ENCODE results near the gene ASIC3. TPM values are rescaled to one million over a fixed set of nuclear protein-coding genes. Genes with fewer than 3 reads are reported as not detected.

ASIC3 gene
- total RNA-seq = 1 to 10 TPM; 3.9 to 5.3 TPM

DNA sequence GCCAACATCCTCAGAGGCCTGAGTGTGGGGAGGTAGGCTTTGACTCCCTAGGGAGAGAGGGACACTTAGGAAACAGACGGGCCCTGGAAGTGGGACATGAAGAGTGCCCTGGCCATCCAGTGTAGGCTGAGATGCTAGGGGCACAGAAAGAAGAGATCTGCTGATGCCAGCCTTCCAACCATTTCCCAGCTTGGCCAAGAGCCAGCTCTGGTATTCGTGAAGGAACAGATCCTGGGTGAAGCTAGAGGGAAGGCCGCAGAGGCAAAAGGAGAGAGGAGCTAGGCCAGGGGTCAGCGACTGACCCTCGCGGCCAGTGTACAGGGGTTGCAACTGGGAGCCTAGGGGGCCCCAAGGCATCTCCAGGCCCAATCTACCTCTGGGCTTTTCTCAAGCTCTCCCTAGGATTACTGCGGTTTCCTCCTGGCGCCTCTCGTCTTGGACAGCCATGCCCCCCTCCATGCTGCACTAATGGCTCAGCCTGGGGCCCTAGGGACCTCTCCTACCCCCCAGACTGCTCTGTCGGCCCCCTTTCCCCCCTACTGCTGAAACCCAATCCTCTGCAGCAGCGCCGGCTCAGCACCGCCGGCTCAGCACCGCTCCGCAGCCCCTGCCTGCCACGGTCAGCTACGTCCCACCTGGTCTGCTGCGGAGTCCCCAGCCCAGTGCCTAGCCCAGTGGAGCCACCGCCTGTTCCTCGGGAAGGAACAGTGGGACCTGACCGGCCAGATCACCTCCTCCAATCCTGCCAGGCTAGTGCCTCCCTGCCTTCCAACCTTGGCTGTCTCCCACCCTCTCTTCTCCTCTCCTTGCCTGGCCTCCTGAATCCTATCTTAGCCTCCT, at the start of gene ASIC3:
TSS of gene ASIC3 (plus strand) at position 556 of the 840 bp plus-strand sequence. CDS start 355 bp downstream, outside the sequence.
- Mint-ChIP-seq H3K27me3 (peaks cover 9% of the 10 kb centered on the region), H3K4me3 (no peak within 1 kb of the TSS), H3K9me3 (ENCODE audit: low read depth) (no peaks in the 10 kb centered on the region), H3K27ac (no peak within 1 kb of the TSS), H3K36me3 (no peaks in the 10 kb centered on the region), H3K4me1 (peaks cover 8% of the 10 kb centered on the region)
- ATAC-seq = no peak
- CTCF ChIA-PET = no interaction called here
- DNase-seq = no peak

DNA sequence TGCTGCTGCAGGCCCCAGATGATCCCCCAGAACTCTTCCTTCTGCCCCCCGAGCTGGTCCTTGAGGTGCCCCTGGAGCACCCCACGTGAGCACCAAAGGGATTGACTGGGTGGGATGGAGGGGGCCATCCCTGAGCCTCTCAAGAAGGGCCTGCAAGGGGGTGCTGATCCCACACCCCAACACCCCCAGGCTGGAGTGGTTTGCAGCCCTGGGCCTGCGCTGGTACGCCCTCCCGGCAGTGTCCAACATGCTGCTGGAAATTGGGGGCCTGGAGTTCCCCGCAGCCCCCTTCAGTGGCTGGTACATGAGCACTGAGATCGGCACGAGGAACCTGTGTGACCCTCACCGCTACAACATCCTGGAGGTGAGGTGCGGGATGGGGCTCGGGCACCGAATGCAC, 49.3 kb upstream of the ASIC3 start:
- Mint-ChIP-seq H3K36me3 (no peaks in the 10 kb centered on the region), H3K27me3 (no peaks in the 10 kb centered on the region), H3K9me3 (ENCODE audit: low read depth) (no peaks in the 10 kb centered on the region), H3K27ac (no peak overlapping the region), H3K4me1 (peaks cover 4% of the 10 kb centered on the region), H3K4me3 (no peak overlapping the region)
- CTCF ChIA-PET = interaction anchor here (1.0 to 2.0 kb wide), 3 partner anchors 9 to 111 kb away, joined by 3 to 5 read pairs (median 3); no protein-coding TSS in a partner anchor
- DNase-seq = no peak
- ATAC-seq = no peak

DNA sequence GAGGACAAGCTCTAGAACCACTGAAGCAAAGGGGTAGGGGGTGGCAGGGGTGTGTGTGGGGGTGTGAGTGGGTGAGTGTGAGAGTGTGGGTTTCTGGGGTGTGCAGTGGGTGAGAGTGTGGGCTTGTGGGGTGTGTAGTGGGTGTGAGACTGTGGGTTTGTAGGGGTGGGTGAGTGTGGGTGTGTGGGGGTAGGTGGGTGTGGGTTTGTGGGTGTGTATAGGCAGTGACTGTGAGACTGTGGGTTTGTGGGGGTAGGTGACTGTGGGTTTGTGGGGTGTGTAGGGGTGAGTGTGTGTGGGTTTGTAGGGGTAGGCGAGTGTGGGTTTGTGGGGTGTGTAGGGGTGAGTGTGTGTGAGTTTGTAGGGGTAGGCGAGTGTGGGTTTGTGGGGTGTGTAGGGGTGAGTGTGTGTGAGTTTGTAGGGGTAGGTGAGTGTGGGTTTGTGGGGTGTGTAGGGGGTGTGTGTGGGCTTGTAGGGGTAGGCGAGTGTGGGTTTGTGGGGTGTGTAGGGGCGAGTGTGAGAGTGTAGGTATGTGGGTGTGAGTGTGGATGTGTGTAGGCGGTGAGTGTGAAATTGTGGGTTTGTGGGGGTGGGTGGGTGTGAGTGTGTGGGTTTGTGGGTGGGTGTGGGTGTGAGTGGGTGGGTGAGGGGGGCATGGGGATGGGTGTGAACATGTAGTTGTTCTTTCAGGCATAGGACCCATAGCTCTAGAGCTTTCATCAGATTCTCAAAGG, 48.7 kb upstream of the ASIC3 start:
- H3K27ac Mint-ChIP-seq = no peak overlapping the region
- no peaks in the 10 kb centered on the region for H3K27me3 Mint-ChIP-seq
- no peak overlapping the region for H3K4me3 Mint-ChIP-seq
- no peaks in the 10 kb centered on the region for H3K9me3 Mint-ChIP-seq (ENCODE audit: low read depth)
- ATAC-seq (no peak), DNase-seq (no peak)
- peaks cover 2% of the 10 kb centered on the region for H3K4me1 Mint-ChIP-seq
- H3K36me3 Mint-ChIP-seq = no peaks in the 10 kb centered on the region
- CTCF ChIA-PET = interaction anchor here (1.0 to 2.0 kb wide), 3 partner anchors 8 to 37 kb away, joined by 3 to 5 read pairs (median 3); no protein-coding TSS in a partner anchor

DNA sequence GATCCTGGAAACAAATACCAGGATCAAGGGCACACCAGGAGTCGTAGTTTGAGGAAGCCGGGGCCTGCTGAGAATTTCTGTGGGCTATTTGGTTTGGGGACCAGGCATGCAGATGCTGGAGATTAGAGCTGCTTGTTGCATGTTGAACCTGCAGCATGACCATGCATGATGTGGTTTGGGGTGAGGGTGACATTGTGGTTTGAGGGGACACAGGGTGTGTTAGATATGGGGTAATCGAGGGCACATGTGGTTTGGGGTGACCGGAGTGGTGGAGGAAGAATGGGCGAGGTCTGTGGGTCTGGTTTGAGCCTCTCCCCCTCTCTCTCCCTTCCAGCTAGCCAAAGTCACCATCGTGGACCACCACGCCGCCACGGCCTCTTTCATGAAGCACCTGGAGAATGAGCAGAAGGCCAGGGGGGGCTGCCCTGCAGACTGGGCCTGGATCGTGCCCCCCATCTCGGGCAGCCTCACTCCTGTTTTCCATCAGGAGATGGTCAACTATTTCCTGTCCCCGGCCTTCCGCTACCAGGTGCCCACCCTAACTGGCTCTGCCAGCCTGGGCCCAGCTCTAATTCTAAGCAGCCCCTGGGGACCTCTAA, 47.3 kb upstream of the ASIC3 start:
- DNase-seq (no peak), ATAC-seq (no peak)
- Mint-ChIP-seq H3K9me3 (ENCODE audit: low read depth) (no peaks in the 10 kb centered on the region), H3K36me3 (no peaks in the 10 kb centered on the region), H3K27me3 (no peaks in the 10 kb centered on the region), H3K4me3 (no peak overlapping the region), H3K27ac (no peak overlapping the region), H3K4me1 (peaks cover 2% of the 10 kb centered on the region)
- CTCF ChIA-PET = no interaction called here

DNA sequence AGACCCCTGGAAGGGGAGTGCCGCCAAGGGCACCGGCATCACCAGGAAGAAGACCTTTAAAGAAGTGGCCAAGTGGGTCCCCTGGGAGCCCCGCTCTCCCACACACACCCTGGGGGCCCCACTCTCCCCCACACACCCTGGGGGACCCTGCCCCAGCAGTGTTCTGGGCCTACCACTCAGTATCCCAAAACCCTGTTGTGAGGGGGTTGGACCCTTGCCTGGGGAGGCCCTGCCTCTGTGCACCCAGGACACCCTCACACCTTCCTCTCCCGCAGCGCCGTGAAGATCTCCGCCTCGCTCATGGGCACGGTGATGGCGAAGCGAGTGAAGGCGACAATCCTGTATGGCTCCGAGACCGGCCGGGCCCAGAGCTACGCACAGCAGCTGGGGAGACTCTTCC, 46.8 kb upstream of the ASIC3 start:
- CTCF ChIA-PET = no interaction called here
- Mint-ChIP-seq H3K36me3 (no peaks in the 10 kb centered on the region), H3K4me3 (no peak overlapping the region), H3K4me1 (peaks cover 2% of the 10 kb centered on the region), H3K9me3 (ENCODE audit: low read depth) (no peaks in the 10 kb centered on the region), H3K27ac (no peak overlapping the region), H3K27me3 (no peaks in the 10 kb centered on the region)
- DNase-seq (no peak), ATAC-seq (no peak)

DNA sequence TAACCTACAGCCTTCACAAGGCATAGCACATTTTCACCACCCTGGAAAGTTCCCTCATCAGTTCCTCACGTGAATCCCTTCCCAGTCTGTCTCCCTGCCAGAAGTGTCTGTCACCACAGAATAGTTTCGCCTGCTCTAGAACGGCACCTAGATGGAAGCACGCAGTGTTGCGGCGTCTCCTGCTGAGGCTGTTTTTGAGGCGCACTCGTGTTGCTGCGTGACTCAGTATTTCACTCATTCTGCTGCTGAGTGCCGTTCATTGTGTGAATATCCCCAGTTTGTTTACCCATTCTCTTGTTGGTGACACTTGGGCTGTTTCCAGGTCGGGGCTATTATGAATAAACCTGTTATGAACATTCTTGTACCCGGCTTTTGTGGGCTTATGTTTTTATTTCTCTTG, 44.8 kb upstream of the ASIC3 start:
- H3K27ac Mint-ChIP-seq = no peak overlapping the region
- DNase-seq = no peak
- ATAC-seq = no peak

DNA sequence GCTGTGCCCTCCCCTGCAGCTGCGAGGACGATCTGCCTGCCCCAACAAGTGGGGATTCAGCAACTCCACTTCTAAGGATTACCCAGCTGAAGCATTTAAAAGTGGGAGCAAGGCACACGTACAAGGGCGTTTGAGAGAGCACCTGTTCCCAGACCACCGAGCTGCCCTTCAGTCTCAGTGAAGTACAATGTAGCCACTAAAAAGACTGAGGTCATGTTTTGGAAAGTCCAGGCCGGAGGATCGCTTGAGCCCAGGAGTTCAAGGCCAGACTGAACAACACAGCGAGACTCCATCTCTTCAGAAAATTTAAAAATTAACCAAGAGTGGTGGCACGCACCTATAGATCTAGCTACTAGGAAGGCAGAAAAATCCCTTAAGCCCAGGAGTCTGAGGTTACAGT, 42.8 kb upstream of the ASIC3 start:
- no peak for ATAC-seq

More for the DNA sequence above, 44.8 kb upstream of the ASIC3 start:
- H3K4me1 Mint-ChIP-seq = peaks cover 16% of the 10 kb centered on the region
- no peaks in the 10 kb centered on the region for H3K27me3 Mint-ChIP-seq
- H3K4me3 Mint-ChIP-seq = no peak overlapping the region
- H3K9me3 Mint-ChIP-seq (ENCODE audit: low read depth) = no peaks in the 10 kb centered on the region
- no peaks in the 10 kb centered on the region for H3K36me3 Mint-ChIP-seq
- CTCF ChIA-PET = interaction anchor here (7.5 kb wide), 1 partner anchor 14 kb away, joined by 76 read pairs; no protein-coding TSS in a partner anchor

DNA sequence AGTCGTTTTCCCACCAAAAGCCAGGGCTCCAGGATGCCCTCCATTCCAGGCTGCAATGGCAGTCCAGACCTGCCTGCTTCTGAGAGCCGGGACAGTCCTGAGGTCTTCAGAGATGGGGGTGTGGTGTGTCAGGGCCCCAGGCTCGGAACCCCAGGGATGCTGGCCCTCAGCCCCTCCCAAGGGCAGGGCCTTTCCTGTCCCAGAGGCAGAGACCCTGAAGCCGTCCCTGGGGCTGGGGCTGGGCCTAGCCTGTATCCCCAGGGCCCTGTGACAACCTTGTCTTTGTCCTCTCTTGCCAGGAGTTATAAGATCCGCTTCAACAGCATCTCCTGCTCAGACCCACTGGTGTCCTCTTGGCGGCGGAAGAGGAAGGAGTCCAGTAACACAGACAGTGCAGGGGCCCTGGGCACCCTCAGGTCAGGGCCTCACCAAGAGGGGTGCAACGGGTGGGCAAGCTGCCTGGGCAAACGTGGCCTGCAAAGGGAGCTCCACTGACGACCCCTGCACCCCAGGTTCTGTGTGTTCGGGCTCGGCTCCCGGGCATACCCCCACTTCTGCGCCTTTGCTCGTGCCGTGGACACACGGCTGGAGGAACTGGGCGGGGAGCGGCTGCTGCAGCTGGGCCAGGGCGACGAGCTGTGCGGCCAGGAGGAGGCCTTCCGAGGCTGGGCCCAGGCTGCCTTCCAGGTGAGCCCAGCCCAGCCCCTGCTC, 41.6 kb upstream of the ASIC3 start:
- no peaks in the 10 kb centered on the region for H3K36me3 Mint-ChIP-seq
- ATAC-seq = no peak
- H3K4me3 Mint-ChIP-seq = no peak overlapping the region
- H3K27ac Mint-ChIP-seq = no peak overlapping the region
- DNase-seq = no peak
- H3K9me3 Mint-ChIP-seq (ENCODE audit: low read depth) = no peaks in the 10 kb centered on the region
- no peaks in the 10 kb centered on the region for H3K27me3 Mint-ChIP-seq
- CTCF ChIA-PET = interaction anchor here (1.2 to 7.5 kb wide), 5 partner anchors 11 to 44 kb away, joined by 3 to 76 read pairs (median 18); no protein-coding TSS in a partner anchor
- peaks cover 31% of the 10 kb centered on the region for H3K4me1 Mint-ChIP-seq

More for the DNA sequence above, 42.8 kb upstream of the ASIC3 start:
- no peaks in the 10 kb centered on the region for H3K36me3 Mint-ChIP-seq
- no peaks in the 10 kb centered on the region for H3K27me3 Mint-ChIP-seq
- H3K9me3 Mint-ChIP-seq (ENCODE audit: low read depth) = no peaks in the 10 kb centered on the region
- peaks cover 25% of the 10 kb centered on the region for H3K4me1 Mint-ChIP-seq
- H3K4me3 Mint-ChIP-seq = no peak overlapping the region
- no peak for DNase-seq
- no peak overlapping the region for H3K27ac Mint-ChIP-seq
- CTCF ChIA-PET = interaction anchor here (0.8 to 7.5 kb wide), 5 partner anchors 9 to 31 kb away, joined by 3 to 76 read pairs (median 4); no protein-coding TSS in a partner anchor

DNA sequence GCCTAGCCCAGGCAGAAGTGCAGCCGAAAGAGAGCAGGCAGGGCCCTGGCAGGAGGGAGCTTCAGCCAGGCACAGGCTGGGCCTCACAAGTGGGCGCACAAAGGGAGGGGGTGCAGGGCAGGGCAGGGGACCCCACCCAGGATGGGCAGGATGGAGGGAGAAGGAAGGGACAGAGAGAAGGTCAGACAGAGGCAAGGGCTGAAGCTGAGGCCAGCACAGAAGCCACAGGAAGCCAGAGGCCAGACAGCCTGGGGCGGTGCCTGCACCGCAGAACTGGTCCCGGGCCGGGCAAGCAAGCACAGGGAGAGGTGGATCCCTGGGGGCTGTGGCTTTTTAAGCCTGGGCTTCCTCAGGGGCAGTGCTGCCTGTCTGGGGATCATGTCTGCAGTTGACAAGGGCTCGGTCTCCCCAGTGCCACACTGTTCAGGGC, 40.8 kb upstream of the ASIC3 start:
- Mint-ChIP-seq H3K27ac (peak overlapping the region; percentile 90), H3K27me3 (no peaks in the 10 kb centered on the region), H3K4me3 (peak overlapping the region; percentile 81), H3K9me3 (ENCODE audit: low read depth) (no peaks in the 10 kb centered on the region), H3K36me3 (no peaks in the 10 kb centered on the region), H3K4me1 (peaks cover 38% of the 10 kb centered on the region)
- no peak for ATAC-seq
- DNase-seq = no peak
- CTCF ChIA-PET = interaction anchor here (0.7 to 7.5 kb wide), 16 partner anchors 9 to 237 kb away, joined by 3 to 76 read pairs (median 5); partner anchors contain the start of genes ATG9B and NOS3

DNA sequence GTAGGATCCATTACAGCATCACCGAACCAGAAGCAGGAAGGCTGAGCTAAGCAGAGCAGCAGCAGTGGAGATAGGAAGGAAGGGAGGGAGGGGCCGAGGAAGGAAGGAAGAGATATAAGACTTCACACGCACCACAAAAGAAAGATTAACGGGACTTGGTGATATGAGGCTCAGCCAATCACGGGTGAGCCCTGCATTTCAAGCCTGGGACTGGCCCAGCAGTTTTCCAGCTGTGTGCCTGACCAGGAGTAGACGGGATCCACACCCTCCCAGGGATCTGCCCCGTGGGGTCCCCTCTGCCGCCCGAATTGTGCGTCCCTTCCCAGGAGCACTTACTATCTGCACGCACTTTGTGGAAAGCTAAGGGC, 40.2 kb upstream of the ASIC3 start:
- CTCF ChIA-PET = interaction anchor here (0.7 to 7.5 kb wide), 21 partner anchors 10 to 323 kb away, joined by 3 to 76 read pairs (median 5); partner anchors contain the start of genes ATG9B, GIMAP2 and NOS3

DNA sequence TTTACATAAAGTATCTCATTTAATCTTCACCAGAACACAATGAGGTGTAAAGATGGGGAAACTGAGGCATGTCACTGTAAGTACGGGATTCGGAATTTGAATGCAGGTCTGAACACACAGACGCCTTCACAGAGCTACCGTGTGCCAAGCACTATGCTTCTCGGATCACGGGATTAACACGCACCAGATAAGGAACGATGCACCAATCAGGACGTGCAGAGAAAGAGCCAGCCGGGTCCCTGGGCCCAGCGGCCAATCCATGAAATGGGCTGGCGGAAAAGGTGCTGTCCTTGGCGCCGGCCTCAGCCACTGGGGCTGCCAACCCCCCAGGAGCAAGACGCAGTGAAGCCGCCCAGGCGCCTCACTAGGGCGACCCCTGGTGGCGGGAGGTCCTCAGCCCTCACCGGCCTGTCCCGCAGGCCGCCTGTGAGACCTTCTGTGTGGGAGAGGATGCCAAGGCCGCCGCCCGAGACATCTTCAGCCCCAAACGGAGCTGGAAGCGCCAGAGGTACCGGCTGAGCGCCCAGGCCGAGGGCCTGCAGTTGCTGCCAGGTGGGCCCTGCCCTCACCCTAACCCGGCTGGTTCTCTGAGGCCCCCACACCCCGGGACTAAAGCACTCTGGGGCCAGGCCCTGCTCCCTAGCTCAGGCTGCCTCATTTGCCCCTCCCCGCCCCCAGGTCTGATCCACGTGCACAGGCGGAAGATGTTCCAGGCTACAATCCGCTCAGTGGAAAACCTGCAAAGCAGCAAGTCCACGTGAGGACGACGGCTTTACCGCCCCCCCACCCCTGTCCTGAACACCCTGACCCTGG, 39.6 kb upstream of the ASIC3 start:
- DNase-seq = peak; percentile 89
- Mint-ChIP-seq H3K27me3 (no peaks in the 10 kb centered on the region), H3K27ac (peak overlapping the region; percentile 90)

More for the DNA sequence above, 40.2 kb upstream of the ASIC3 start:
- peak; percentile 50 for ATAC-seq
- DNase-seq = peak; percentile 62
- Mint-ChIP-seq H3K4me1 (peaks cover 45% of the 10 kb centered on the region), H3K9me3 (ENCODE audit: low read depth) (no peaks in the 10 kb centered on the region), H3K27ac (peak overlapping the region; percentile 90), H3K36me3 (no peaks in the 10 kb centered on the region), H3K27me3 (no peaks in the 10 kb centered on the region), H3K4me3 (peak overlapping the region; percentile 81)

More for the DNA sequence above, 39.6 kb upstream of the ASIC3 start:
- Mint-ChIP-seq H3K36me3 (no peaks in the 10 kb centered on the region), H3K4me1 (peaks cover 48% of the 10 kb centered on the region), H3K4me3 (peak overlapping the region; percentile 81), H3K9me3 (ENCODE audit: low read depth) (no peaks in the 10 kb centered on the region)
- ATAC-seq = peak; percentile 73
- CTCF ChIA-PET = interaction anchor here (0.6 to 7.5 kb wide), 24 partner anchors 9 to 323 kb away, joined by 3 to 76 read pairs (median 4); partner anchors contain the start of genes ATG9B, GIMAP2 and NOS3

Data from activated CD8-positive, alpha-beta memory T cell treated with anti-CD3 and anti-CD28 coated beads, Interleukin-2, amount 10 ng/mL, durations not matched to agents 7 days and 5 days (primary cell).